CD4-positive, alpha-beta T cell (primary cell): Measurements from ENCODE around the gene JUNB. TPM values are rescaled to one million over a fixed set of nuclear protein-coding genes. Genes with fewer than 3 reads are reported as not detected.

Experiments used
- ATAC-seq: fragments of 200-7000 bp; cut with Tn5 transposase; one replicate; pipeline ENCODE4 v1.10.0; 2022; ENCODE audit warnings: mild to moderate bottlenecking; ENCODE audit not compliant: poor library complexity
- CTCF ChIA-PET: fragments of 350-600 bp; sonication (Branson Sonifier 250); formaldehyde crosslinking; loops from one replicate; lab custom pipeline; 2021; ENCODE audit warnings: antibody characterized with exemption, inconsistent platforms; lab: Charles Lee
- POLR2A ChIA-PET: fragments of 350-600 bp; sonication (Branson Sonifier 250); formaldehyde crosslinking; loops from one replicate; lab custom pipeline; 2021; ENCODE audit warnings: antibody characterized with exemption, inconsistent platforms; lab: Charles Lee
- DNase-seq, 14 experiments: peaks; one replicate each; pipeline ENCODE4 v3.0.0-alpha.2; 2013 to 2020; ENCODE audit warnings: mixed read lengths in 2 of 14
- H3K27ac ChIP-seq, 2 donors: one replicate each; pipeline versions ENCODE4 v1.5.1 to v1.7.0; 2013; ENCODE audit warnings: low read length in 2 of 2, low read depth in 1 of 2, mild to moderate bottlenecking in 1 of 2
- H3K27me3 ChIP-seq, 2 experiments: 1 replicate in 1 of 2; 2 replicates in 1 of 2; pipeline versions ENCODE4 v1.6.1 to v1.7.0; 2013; ENCODE audit warnings: low read length in 2 of 2, control low read depth in 1 of 2, mild to moderate bottlenecking in 1 of 2, moderate library complexity in 1 of 2; ENCODE audit not compliant: insufficient read depth in 2 of 2, control insufficient read depth in 1 of 2
- H3K36me3 ChIP-seq: one replicate; pipeline ENCODE4 v1.6.1; 2013; ENCODE audit warnings: low read length, control low read depth; ENCODE audit not compliant: insufficient read depth
- H3K4me1 ChIP-seq: one replicate; pipeline ENCODE4 v1.6.1; 2013; ENCODE audit warnings: low read length, control low read depth; ENCODE audit not compliant: insufficient read depth
- H3K4me3 ChIP-seq: one replicate; pipeline ENCODE4 v1.5.1; 2013; ENCODE audit warnings: mild to moderate bottlenecking, low read length, moderate library complexity
- H3K9me3 ChIP-seq, 2 experiments: 1 replicate in 1 of 2; 2 replicates in 1 of 2; pipeline versions ENCODE4 v1.6.1 to v1.7.0; 2013; ENCODE audit warnings: low read length in 2 of 2, mild to moderate bottlenecking in 2 of 2, control low read depth in 1 of 2, moderate library complexity in 1 of 2; ENCODE audit not compliant: control insufficient read depth in 1 of 2, insufficient read depth in 1 of 2
- H3K27ac Mint-ChIP-seq: one replicate; pipeline ENCODE4 v1.8.0; 2020; ENCODE audit warnings: mixed read lengths
- H3K27me3 Mint-ChIP-seq: one replicate; pipeline ENCODE4 v1.8.0; 2021; ENCODE audit warnings: mixed read lengths
- H3K36me3 Mint-ChIP-seq: one replicate; pipeline ENCODE4 v1.8.0; 2021; ENCODE audit warnings: low read depth, mixed read lengths
- H3K4me1 Mint-ChIP-seq: one replicate; pipeline ENCODE4 v1.8.0; 2021; ENCODE audit warnings: low read depth, mixed read lengths
- H3K4me3 Mint-ChIP-seq: one replicate; pipeline ENCODE4 v1.8.0; 2020; ENCODE audit warnings: mild to moderate bottlenecking, mixed read lengths
- H3K9me3 Mint-ChIP-seq: one replicate; pipeline ENCODE4 v1.8.0; 2020; ENCODE audit warnings: mixed read lengths
- CTCF ChIP-seq: fragments of 200-600 bp; IDR thresholded peaks from one replicate; pipeline ENCODE4 v1.8.0; 2022; ENCODE audit warnings: antibody characterized with exemption, mild to moderate bottlenecking
- intact Hi-C, 2 experiments: fragments of 100-400 bp; cut with DNase I in 1 of 2; cut with micrococcal nuclease in 1 of 2; formaldehyde crosslinking; loops; one replicate each; pipeline versions ENCODE4 v1.15.1 to v1.9.0; 2023 to 2025; cut with DNase I, micrococcal nuclease
- total RNA-seq, 174 experiments: library from RNA in 2 of 174; stranded (reverse) in 2 of 174; gene quantifications; one replicate each; pipeline ENCODE4 v1.2.3 and lab custom pipeline; 2021 to 2026

JUNB gene
- total RNA-seq, 2 experiments from 2014 or later, result 2,467 to 2,518 TPM

- H3K4me3 ChIP-seq, result peak within 1 kb of the TSS; percentile 99
- H3K4me1 ChIP-seq, result peaks cover 38% of the 10 kb centered on the region
- Mint-ChIP-seq H3K4me1 (peaks cover 28% of the 10 kb centered on the region), H3K27me3 (no peaks in the 10 kb centered on the region), H3K4me3 (peak within 1 kb of the TSS; percentile 91), H3K36me3 (peaks cover 18% of the 10 kb centered on the region), H3K9me3 (no peaks in the 10 kb centered on the region), H3K27ac (peak within 1 kb of the TSS; percentile 61)
- POLR2A ChIA-PET, result interaction anchor here (1.0 to 4.2 kb wide), 5 partner anchors 10 to 68 kb away, joined by 4 to 40 read pairs (median 5); partner anchors contain the start of genes JUNB and TRIR
- H3K27me3 ChIP-seq, result no peaks in the 10 kb centered on the region
- peaks cover 22% of the 10 kb centered on the region for H3K36me3 ChIP-seq
- DNase-seq (peak; percentile 46 to 87 (median 77)), ATAC-seq (peak; percentile 55)
- no peaks in the 10 kb centered on the region for H3K9me3 ChIP-seq
- no peak for TF ChIP-seq CTCF
- intact Hi-C loops, result loop anchor here in 1 of 2 experiments (10.0 kb wide), 1 partner anchor 133 kb away; the partner anchor contains the start of genes CALR and FARSA
- CTCF ChIA-PET, result interaction anchor here (0.7 to 2.6 kb wide), 5 partner anchors 24 to 45 kb away, joined by 3 to 12 read pairs (median 3); no protein-coding TSS in a partner anchor
- peak within 1 kb of the TSS; percentile 36 to 64 for H3K27ac ChIP-seq
Measured at GRCh38 chr19:12801466-12802266, 10.4 kb downstream of the JUNB start, which contains the start of the genes PRDX2 and THSD8. TSS of gene PRDX2 (minus strand) at chr19:12801800. CDS start at chr19:12801261, 539 bp downstream. TSS of gene THSD8 (plus strand) at chr19:12802069. CDS start at chr19:12802072, 3 bp downstream.

GRCh38 chr19:12802267-12803106 is 11.2 kb downstream of the JUNB start:
- CTCF ChIA-PET, result interaction anchor here (1.1 to 2.6 kb wide), 5 partner anchors 25 to 45 kb away, joined by 3 to 12 read pairs (median 4); no protein-coding TSS in a partner anchor
- H3K36me3 Mint-ChIP-seq, result peaks cover 17% of the 10 kb centered on the region
- H3K9me3 Mint-ChIP-seq, result no peaks in the 10 kb centered on the region
- intact Hi-C loops, result loop anchor here in 1 of 2 experiments (10.0 kb wide), 1 partner anchor 132 kb away; the partner anchor contains the start of genes CALR and FARSA
- no peaks in the 10 kb centered on the region for H3K27me3 ChIP-seq
- H3K27me3 Mint-ChIP-seq, result no peaks in the 10 kb centered on the region
- POLR2A ChIA-PET, result interaction anchor here (1.0 to 4.2 kb wide), 5 partner anchors 11 to 68 kb away, joined by 4 to 40 read pairs (median 5); partner anchors contain the start of genes JUNB and TRIR
- H3K27ac Mint-ChIP-seq, result peak overlapping the region; percentile 37
- no peak for DNase-seq
- TF ChIP-seq CTCF, result no peak
- no peaks in the 10 kb centered on the region for H3K9me3 ChIP-seq
- H3K4me3 Mint-ChIP-seq, result peak overlapping the region; percentile 91
- peaks cover 43% of the 10 kb centered on the region for H3K4me1 ChIP-seq
- ATAC-seq, result peak; percentile 11
- peaks cover 18% of the 10 kb centered on the region for H3K36me3 ChIP-seq
- H3K27ac ChIP-seq, result no peak overlapping the region
- H3K4me1 Mint-ChIP-seq, result peaks cover 32% of the 10 kb centered on the region
- H3K4me3 ChIP-seq, result peak overlapping the region; percentile 99

- ATAC-seq (no peak), DNase-seq (peak in 1 of 14 experiments; percentile 31)
- H3K27ac ChIP-seq, result no peak overlapping the region
- no peaks in the 10 kb centered on the region for H3K27me3 ChIP-seq
- Mint-ChIP-seq H3K4me1 (peaks cover 32% of the 10 kb centered on the region), H3K36me3 (peaks cover 17% of the 10 kb centered on the region), H3K9me3 (no peaks in the 10 kb centered on the region), H3K27me3 (no peaks in the 10 kb centered on the region), H3K27ac (no peak overlapping the region), H3K4me3 (no peak overlapping the region)
- ChIA-PET CTCF (no interaction called here), POLR2A (no interaction called here)
- H3K4me3 ChIP-seq, result no peak overlapping the region
- H3K36me3 ChIP-seq, result peaks cover 13% of the 10 kb centered on the region
- H3K4me1 ChIP-seq, result peaks cover 44% of the 10 kb centered on the region
- no peaks in the 10 kb centered on the region for H3K9me3 ChIP-seq
- intact Hi-C loops, result loop anchor here in 1 of 2 experiments (10.0 kb wide), 1 partner anchor 131 kb away; the partner anchor contains the start of genes CALR and FARSA
- no peak for TF ChIP-seq CTCF
Measured at GRCh38 chr19:12804051-12804450, 12.8 kb downstream of the JUNB start.
